Inflammatory macrophage (primary cell): ENCODE data around the gene RNASEH2A.

Experiments
- DNase-seq, 2 donors: peaks; one replicate each; pipeline ENCODE4 v3.0.0-alpha.2; 2020 to 2022
- total RNA-seq, 18 experiments: gene quantifications; one replicate each; lab custom pipeline; 2026; ENCODE audit warnings: mixed read lengths in 6 of 18, inconsistent platforms in 2 of 18; lab: John Stamatoyannopoulos, UW

The RNASEH2A gene
- total RNA-seq, result 0 to 0.18 (median 0.06) reads per million in 18 experiments

- peak; percentile 89 to 93 for DNase-seq
Observed at GRCh38 chr19:12806242-12807081, at the start of gene RNASEH2A. RNASEH2A (plus strand) TSS chr19:12806584; CDS start chr19:12806674, 90 bp downstream.

- peak; percentile 78 to 79 for DNase-seq
Observed at GRCh38 chr19:12757544-12758274, 48.7 kb upstream of the RNASEH2A start.

GRCh38 chr19:12759686-12760085 is 46.7 kb upstream of the RNASEH2A start:
- no peak for DNase-seq

GRCh38 chr19:12763100-12763499 is 43.3 kb upstream of the RNASEH2A start:
- DNase-seq, result no peak

- no peak for DNase-seq
Observed at GRCh38 chr19:12764698-12765097, 41.7 kb upstream of the RNASEH2A start.

DNA sequence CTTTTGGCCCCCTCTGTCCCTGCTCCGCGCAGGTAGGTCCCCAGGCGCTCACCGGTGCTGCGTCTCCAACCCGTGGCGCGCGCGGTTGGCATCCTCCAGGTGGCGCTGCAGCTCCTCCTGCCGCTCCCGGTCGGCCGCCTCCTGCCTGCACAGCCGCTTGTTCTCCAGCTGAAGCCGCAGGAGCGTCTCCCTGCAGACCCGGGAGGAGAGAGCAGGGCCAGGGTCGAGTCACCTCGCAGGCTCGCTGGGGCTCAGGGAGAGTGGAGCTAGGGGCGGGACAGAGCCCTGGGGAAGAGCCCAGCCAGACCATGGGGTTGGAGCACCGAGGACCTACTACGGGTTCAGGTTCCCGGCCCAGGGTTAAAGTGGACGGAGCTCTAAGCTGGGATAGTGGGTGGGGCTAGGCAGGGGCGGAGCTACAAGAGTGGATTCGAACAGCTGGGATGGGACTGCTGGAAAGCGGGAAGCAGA is 40.3 kb upstream of the RNASEH2A start:
- peak; percentile 66 to 82 for DNase-seq

GRCh38 chr19:12767150-12767549 is 39.2 kb upstream of the RNASEH2A start:
- DNase-seq, result no peak

DNA sequence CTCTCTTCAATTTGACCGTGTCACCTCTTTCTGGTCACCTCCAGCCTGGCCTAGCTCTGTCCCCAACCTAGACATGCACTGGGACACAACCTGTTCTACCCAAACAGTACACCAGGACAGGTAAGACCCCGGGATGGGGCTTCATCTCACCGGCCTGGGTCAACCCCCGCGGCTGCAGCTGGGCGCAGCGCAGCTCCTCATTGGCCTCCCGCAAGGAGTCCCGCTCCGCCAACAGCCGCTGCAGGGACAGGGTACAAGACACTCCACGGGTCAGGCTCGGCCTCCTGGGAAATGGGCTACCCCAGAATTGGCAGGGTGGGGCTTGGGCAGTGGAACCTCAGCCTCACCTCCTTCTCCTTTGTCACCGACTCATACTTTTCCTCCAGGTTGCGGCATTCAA is 38.7 kb upstream of the RNASEH2A start:
- no peak for DNase-seq

- DNase-seq, result peak in 1 of 2 donors; percentile 21
Observed at GRCh38 chr19:12769689-12770088, 36.7 kb upstream of the RNASEH2A start.

- DNase-seq, result no peak
Observed at GRCh38 chr19:12770922-12771321, 35.5 kb upstream of the RNASEH2A start.

DNA sequence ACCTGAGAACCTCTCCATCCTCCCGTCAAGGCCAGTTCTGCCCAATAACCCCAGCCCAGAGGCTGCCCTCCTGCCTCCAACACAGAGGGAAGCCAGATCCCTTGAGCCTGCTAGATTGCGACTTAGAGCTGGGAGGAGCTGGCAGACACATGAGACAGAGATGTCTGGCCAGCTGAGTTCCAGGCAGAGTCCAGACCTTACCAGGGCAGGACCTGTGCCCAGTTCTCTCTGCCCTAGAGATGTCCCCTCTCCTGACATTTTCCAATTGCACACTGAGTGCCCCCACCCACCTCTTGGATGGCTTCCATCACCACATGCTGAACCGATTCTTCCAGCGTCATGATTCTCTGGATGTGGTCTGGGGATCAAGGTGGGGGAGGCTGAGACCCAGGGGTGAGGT is 34.1 kb upstream of the RNASEH2A start:
- DNase-seq, result no peak

DNA sequence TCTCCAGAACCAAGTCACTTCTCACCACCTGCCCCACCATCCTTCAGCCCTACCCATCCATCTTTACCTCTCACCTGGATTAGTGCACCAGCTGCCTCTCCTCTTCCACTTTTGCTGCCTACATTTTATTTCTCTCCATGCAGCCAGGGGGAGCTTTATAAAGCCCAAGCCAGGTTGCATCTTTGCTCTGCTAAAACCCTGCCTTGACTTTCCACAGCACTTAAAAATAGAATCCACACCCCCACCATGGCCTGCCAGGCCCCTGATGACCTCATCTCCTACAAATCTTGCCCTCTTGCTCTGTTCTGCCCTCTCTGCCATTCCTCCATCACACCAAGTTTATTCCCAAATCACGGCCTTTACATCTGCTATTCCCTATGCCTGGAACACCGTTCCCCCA is 32.8 kb upstream of the RNASEH2A start:
- DNase-seq, result peak in 1 of 2 donors; percentile 9

DNA sequence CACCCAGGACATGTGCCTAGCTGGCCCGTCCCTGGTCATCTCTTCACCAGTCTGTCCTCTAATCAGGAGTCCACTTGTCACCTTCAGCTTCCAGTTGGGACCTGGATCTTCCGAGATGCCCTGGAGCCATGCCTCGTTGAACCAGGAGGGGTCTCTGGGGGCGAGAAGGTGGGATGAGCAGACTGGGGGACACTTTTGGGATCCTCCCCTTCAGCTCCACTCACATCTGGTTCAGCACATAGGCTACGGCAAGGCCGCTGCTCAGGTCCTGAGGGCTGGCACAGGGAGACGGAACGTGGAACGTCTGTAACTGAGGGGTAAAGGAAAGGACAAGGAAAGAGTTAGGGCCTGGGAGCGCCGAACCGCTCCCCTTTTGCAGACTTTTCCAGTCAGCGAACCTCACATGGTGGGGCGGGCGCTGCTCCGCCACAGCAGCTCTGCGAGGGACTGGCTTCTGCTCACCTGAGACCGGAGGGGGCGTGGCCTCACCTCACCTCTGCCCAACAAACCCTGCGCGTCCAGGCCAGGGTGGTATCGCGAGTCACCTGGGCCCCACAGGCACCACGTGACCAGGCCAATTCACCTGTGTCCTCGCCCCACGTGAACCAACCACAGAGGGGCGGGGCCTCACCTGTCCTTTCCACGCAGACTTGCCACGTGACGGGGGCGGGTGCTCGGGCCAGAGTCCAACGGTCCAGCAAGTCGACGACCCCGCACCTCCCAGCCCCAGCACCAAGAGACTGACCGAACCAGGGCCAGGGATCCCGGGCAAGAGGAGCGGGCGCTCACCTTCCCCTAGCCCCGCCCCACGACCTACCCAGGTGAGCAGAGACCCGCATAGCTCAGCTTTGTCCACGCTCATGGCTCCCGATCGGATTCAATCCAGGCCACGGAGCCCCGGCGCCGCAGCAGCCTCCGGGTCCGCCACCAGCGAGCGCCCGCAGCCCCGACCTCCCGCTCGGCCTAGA is 31.5 kb upstream of the RNASEH2A start, which contains the start of gene HOOK2:
TSS of gene HOOK2 (minus strand) at position 965 of the 968 bp plus-strand sequence. CDS start at position 862, 103 bp downstream.
- no peak for DNase-seq

GRCh38 chr19:12777217-12778016 is 29.0 kb upstream of the RNASEH2A start:
- peak; percentile 77 to 78 for DNase-seq

DNA sequence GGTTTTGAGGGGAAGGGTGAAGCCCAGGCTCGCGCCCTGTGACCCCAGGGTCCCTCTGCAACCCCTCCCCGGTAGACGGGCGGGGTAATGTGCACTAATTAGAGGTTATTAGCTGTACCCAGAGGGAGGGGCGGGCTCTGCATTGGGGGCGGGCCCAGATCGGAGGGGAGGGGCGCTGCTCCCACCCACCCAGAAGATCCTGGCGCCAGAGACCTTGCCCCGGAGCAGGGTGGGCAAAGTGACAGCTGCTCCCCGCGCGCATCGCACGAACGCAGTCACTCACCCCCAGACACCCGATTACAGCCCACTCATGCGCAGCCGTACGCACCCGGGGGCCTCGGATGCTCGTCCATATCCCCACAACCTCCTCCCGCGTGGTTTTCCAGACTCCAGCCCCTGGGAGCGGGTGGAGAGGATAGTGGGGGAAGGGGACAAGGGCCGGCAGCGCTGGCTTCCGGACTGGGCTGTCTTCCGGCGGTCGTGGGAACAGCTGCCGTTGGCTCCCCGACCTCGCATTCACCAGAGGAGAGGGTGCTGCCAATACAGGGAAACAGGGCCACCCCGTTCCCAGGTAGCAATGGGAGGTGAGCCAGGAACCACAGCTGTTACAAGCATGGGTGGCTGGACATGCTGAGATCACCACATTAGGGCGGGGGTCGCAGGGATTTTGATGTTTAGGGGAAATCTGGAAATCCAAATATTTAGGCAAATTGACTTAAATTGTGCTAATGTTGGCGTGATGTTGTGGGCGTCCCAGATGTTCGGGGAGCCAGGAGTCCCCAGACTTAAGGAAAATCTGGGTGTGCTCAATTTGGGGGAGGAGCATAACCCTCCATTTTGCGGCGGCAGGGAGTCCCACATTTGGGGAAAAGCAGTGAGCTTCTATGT is 28.1 kb upstream of the RNASEH2A start:
- peak; percentile 49 to 58 for DNase-seq

GRCh38 chr19:12778905-12779161 is 27.6 kb upstream of the RNASEH2A start:
- DNase-seq, result no peak

DNA sequence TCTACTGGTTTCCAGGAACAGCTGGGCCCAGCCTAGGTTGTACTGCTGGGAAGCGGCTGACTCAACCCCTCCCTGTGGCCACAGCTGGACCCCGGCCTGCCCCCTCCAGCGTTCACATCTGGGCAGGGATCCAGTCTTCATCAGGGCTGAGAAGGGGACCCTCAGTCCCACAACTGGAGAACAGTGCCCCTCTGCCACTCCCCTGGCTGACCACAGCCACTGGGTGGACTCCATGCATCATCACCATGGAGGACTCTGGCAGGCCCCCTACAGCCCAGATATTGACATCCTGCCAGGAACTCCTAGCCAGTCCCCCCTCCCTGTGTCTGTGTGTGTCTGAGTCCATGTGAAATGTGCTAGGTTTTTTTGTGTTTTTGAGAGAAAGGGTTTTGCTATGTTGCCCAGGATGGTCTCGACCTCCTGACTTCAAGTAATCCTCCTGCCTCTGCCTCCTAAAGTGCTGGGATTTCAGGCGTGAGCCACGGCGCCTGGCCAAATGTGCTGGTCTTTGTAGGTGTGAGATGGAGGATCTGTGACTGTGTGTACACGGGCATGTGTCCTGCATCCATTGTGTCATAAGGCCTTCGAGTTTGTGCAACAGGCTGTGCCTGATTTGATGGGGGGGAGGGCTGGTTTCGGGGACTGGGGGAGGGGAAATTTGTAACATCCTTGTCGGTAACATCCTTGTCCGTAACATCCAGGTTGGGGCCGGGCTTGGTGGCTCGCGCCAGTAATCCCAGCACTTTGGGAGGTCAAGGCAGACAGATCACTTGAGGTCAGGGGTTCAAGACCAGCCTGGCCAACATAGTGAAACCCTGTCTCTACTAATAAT is 27.0 kb upstream of the RNASEH2A start:
- DNase-seq, result peak in 1 of 2 donors; percentile 34

GRCh38 chr19:12782174-12782423 is 24.3 kb upstream of the RNASEH2A start:
- DNase-seq, result no peak

- peak; percentile 90 to 95 for DNase-seq
Observed at GRCh38 chr19:12782424-12783290, 23.7 kb upstream of the RNASEH2A start.
